HepG2 (cell line): ENCODE data around the gene ZNF207. TPM values are rescaled to one million over a fixed set of nuclear protein-coding genes. Genes with fewer than 3 reads are reported as not detected.

ENCODE experiments used
- ATAC-seq: fragments of 200-7000 bp; cut with Tn5 transposase; 3 replicates; pipeline ENCODE4 v1.9.1; 2020; ENCODE audit warnings: mild to moderate bottlenecking, moderate library complexity
- BruUV-seq: library from RNA; stranded (reverse); fragments of 400-500 nt; replicated peaks from 2 replicates; lab custom pipeline; 2021; lab: Mats Ljungman, UMichigan
- CTCF ChIA-PET: fragments of 300-600 bp; formaldehyde crosslinking; extraction: SDS; loops from one replicate; lab custom pipeline; 2021; ENCODE audit warnings: low total read pairs, inconsistent platforms, low intra/inter-chr PET ratio; lab: Yijun Ruan, JAX
- POLR2A ChIA-PET: fragments of 350-600 bp; sonication (Branson Sonifier 250); formaldehyde crosslinking; loops from one replicate; lab custom pipeline; 2020; ENCODE audit warnings: antibody characterized with exemption, inconsistent platforms; lab: Yijun Ruan, JAX
- DNase-seq: peaks from one replicate; pipeline ENCODE4 v3.0.0-alpha.2; 2015; ENCODE audit warnings: low spot score
- FAIRE-seq: peaks from 3 replicates; lab custom pipeline; 2011; peaks lifted over from hg19 to GRCh38; lab: Jason Lieb, UNC
- H2AFZ ChIP-seq: one replicate; pipeline ENCODE4 v1.6.1; 2011; ENCODE audit warnings: low read length, inconsistent platforms
- H3K27ac ChIP-seq: fragments of 300-600 bp; 3 replicates; pipeline ENCODE4 v1.8.0; 2011; ENCODE audit warnings: mixed run types, mild to moderate bottlenecking, mixed read lengths, low read length, inconsistent platforms; ENCODE audit not compliant: insufficient read depth; ENCODE audit errors: extremely low read length
- H3K27me3 ChIP-seq, 2 experiments: fragments of 200-600 bp in 1 of 2; 2 replicates in 1 of 2; 3 replicates in 1 of 2; pipeline versions ENCODE4 v1.6.0 to v1.8.0; 2011; ENCODE audit warnings: low read length in 2 of 2, mild to moderate bottlenecking in 2 of 2, moderate library complexity in 2 of 2, inconsistent platforms in 1 of 2; ENCODE audit not compliant: insufficient read depth in 2 of 2, control insufficient read depth in 1 of 2
- H3K36me3 ChIP-seq, 2 experiments: fragments of 200-600 bp in 1 of 2; replicated peaks in 1 of 2; 2 replicates in 1 of 2; 3 replicates in 1 of 2; pipeline versions ENCODE4 v1.5.1 to v1.8.0; 2011; ENCODE audit warnings: low read length in 2 of 2, inconsistent platforms in 1 of 2; ENCODE audit not compliant: insufficient read depth in 2 of 2, control insufficient read depth in 1 of 2
- H3K4me1 ChIP-seq: 2 replicates; pipeline ENCODE4 v1.5.1; 2012; ENCODE audit warnings: low read length, inconsistent platforms; ENCODE audit not compliant: insufficient read depth
- H3K4me2 ChIP-seq: 2 replicates; pipeline ENCODE4 v1.6.0; 2011; ENCODE audit warnings: low read depth, low read length, inconsistent platforms
- H3K4me3 ChIP-seq, 3 experiments: fragments of 200-600 bp in 1 of 3; sonication (generic), shearing (Covaris generic) in 1 of 3; replicated peaks in 1 of 3; 2 replicates each; pipeline ENCODE4 v1.5.1; 2011 to 2016; ENCODE audit warnings: low read length in 3 of 3, inconsistent platforms in 2 of 3, low read depth in 2 of 3, mild to moderate bottlenecking in 2 of 3, control low read depth in 1 of 3, mixed read lengths in 1 of 3; ENCODE audit not compliant: insufficient read depth in 1 of 3
- H3K79me2 ChIP-seq: one replicate; pipeline ENCODE4 v1.6.1; 2011; ENCODE audit warnings: low read length, inconsistent platforms; ENCODE audit not compliant: insufficient read depth
- H3K9ac ChIP-seq: 2 replicates; pipeline ENCODE4 v1.6.0; 2011; ENCODE audit warnings: mild to moderate bottlenecking, low read depth, low read length, inconsistent platforms; ENCODE audit not compliant: insufficient read depth
- H3K9me3 ChIP-seq: 2 replicates; pipeline ENCODE4 v1.5.1; 2012; ENCODE audit warnings: mild to moderate bottlenecking, low read length
- H4K20me1 ChIP-seq: 2 replicates; pipeline ENCODE4 v1.6.0; 2011; ENCODE audit warnings: inconsistent platforms, mild to moderate bottlenecking, low read length, moderate library complexity; ENCODE audit not compliant: insufficient read depth
- CREB1 ChIP-seq, 2 experiments: fragments of 450-650 bp in 1 of 2; IDR thresholded peaks; 2 replicates each; pipeline ENCODE4 v1.6.1; 2016 to 2017; ENCODE audit warnings: control low read depth in 1 of 2, mild to moderate bottlenecking in 1 of 2, missing compliant biosample characterization in 1 of 2, missing genetic modification characterization in 1 of 2
- DNMT3B ChIP-seq: conservative IDR thresholded peaks from 2 replicates; pipeline ENCODE4 v1.6.1; 2016; ENCODE audit warnings: missing biosample characterization, control low read depth
- RERE ChIP-seq: IDR thresholded peaks from 2 replicates; pipeline ENCODE4 v1.6.1; 2016; ENCODE audit warnings: low read depth, missing genetic modification reagents, missing compliant biosample characterization
- U2AF2 ChIP-seq: fragments of 200-400 bp; formaldehyde crosslinking; IDR thresholded peaks from 2 replicates; pipeline ENCODE4 v1.6.1; 2017; ENCODE audit warnings: low read depth, mild to moderate bottlenecking, low read length
- ZFY ChIP-seq: sonication (generic); formaldehyde crosslinking; IDR thresholded peaks from 2 replicates; pipeline ENCODE4 v1.4.0; 2020; ENCODE audit warnings: missing genetic modification reagents
- ZNF318 ChIP-seq: sonication (generic); formaldehyde crosslinking; IDR thresholded peaks from 2 replicates; pipeline ENCODE4 v1.4.0; 2020; ENCODE audit warnings: mild to moderate bottlenecking, missing genetic modification reagents
- ZNF451 ChIP-seq: sonication (generic); formaldehyde crosslinking; IDR thresholded peaks from 2 replicates; pipeline ENCODE4 v1.5.0; 2020; ENCODE audit warnings: mild to moderate bottlenecking, missing genetic modification reagents
- WGBS: methylation state at CpG from one replicate; pipeline ENCODE4 v1.1.6; 2017; ENCODE audit warnings: low lambda C conversion rate; 5-methylcytosine and 5-hydroxymethylcytosine counted together
- in situ Hi-C: cut with HindIII; loops from 2 replicates; pipeline ENCODE4 v1.10.0; 2017; ENCODE audit warnings: low pct_unique_long_range_greater_than_20kb; ENCODE audit not compliant: extremely low pct_ligation_motif_present
- intact Hi-C: fragments of 100-400 bp; cut with micrococcal nuclease; formaldehyde crosslinking; loops from one replicate; pipeline ENCODE4 v1.10.0; 2022; ENCODE audit not compliant: unreplicated experiment
- polyA plus RNA-seq, 8 experiments: library from polyadenylated mRNA; depleted of rRNA in 3 of 8; stranded (reverse) in 7 of 8; unstranded in 1 of 8; fragments of >200 nt; fragmentation: Illumina TruSeq in 4 of 8; extraction: Trizol in 4 of 8; gene quantifications; 2 replicates each; pipeline versions ENCODE4 v1.2.1 to v1.2.3, GENCODE V29; 2011 to 2016; ENCODE audit warnings: low read depth in 4 of 8, missing spikeins in 1 of 8, mixed read lengths in 1 of 8; ENCODE audit not compliant: insufficient read depth in 1 of 8
- total RNA-seq, 5 experiments: library from RNA; depleted of rRNA; stranded (reverse); fragments of >200 nt; fragmentation: Illumina TruSeq; extraction: Trizol; gene quantifications; 2 replicates each; pipeline ENCODE4 v1.2.3, GENCODE V29; 2016; ENCODE audit warnings: low read depth in 1 of 5
- TF ChIP-seq, protein P1 (sequence below): sonication (generic); formaldehyde crosslinking; IDR thresholded peaks from 2 replicates; pipeline ENCODE4 v1.4.0; 2020; ENCODE audit warnings: missing genetic modification reagents

The ZNF207 gene
- total and polyA plus RNA-seq, 2 of the 13 experiments (the other 11 are each of a cell fraction or from before 2014, with no cell fraction given) = 150 to 164 TPM

DNA sequence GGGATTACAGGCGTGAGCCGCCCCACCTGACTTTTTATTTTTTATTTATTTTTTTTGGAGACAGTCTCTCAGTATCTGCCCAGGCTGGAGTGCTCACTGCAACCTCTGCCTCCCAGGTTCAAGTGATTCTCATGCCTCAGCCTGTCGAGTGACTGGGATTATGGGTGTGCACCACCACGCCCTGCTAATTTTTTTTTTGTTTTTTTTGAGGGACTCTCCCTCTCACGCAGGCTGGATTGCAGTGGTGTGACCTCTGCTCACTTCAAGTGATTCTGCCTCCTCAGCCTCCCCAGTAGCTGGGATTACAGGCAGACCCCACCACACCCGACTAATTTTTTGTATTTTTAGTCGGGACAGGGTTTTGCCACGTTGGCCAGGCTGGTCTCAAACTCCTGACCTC lies 7.7 kb downstream of the ZNF207 start:
- H3K27ac ChIP-seq = no peak overlapping the region
- H3K27me3 ChIP-seq = no peaks in the 10 kb centered on the region
- H3K79me2 ChIP-seq = peaks cover 71% of the 10 kb centered on the region
- ATAC-seq = no peak
- H4K20me1 ChIP-seq = peaks cover 63% of the 10 kb centered on the region
- in situ Hi-C loops (no loop called here), intact Hi-C loops (no loop called here)
- POLR2A ChIA-PET = no interaction called here
- TF ChIP-seq RERE (CRISPR knock-in tag) (no peak), U2AF2 (no peak), ZFY (CRISPR knock-in tag) (no peak), ZNF451 (CRISPR knock-in tag) (no peak), ZNF318 (CRISPR knock-in tag) (no peak), CREB1 (IDR thresholded peaks at IDR 0.05) (no peak), CREB1 (CRISPR knock-in tag; IDR thresholded peaks at IDR 0.05) (no peak), DNMT3B (CRISPR knock-in tag) (no peak)
- TF ChIP-seq, protein P1, sequence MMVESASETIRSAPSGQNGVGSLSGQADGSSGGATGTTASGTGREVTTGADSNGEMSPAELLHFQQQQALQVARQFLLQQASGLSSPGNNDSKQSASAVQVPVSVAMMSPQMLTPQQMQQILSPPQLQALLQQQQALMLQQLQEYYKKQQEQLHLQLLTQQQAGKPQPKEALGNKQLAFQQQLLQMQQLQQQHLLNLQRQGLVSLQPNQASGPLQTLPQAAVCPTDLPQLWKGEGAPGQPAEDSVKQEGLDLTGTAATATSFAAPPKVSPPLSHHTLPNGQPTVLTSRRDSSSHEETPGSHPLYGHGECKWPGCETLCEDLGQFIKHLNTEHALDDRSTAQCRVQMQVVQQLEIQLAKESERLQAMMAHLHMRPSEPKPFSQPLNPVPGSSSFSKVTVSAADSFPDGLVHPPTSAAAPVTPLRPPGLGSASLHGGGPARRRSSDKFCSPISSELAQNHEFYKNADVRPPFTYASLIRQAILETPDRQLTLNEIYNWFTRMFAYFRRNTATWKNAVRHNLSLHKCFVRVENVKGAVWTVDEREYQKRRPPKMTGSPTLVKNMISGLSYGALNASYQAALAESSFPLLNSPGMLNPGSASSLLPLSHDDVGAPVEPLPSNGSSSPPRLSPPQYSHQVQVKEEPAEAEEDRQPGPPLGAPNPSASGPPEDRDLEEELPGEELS (CRISPR knock-in tag) = no peak
- no peak for FAIRE-seq
- WGBS = 97% methylated on average over 8 of the region's 8 CpGs
- H3K4me1 ChIP-seq = peaks cover 39% of the 10 kb centered on the region
- H3K36me3 ChIP-seq = peaks cover 22 to 79% of the 10 kb centered on the region in 2 experiments
- H3K9ac ChIP-seq = no peak overlapping the region
- CTCF ChIA-PET = no interaction called here
- no peak overlapping the region for H3K4me2 ChIP-seq
- no peak overlapping the region for H2AFZ ChIP-seq
- no peak for DNase-seq
- H3K9me3 ChIP-seq = no peaks in the 10 kb centered on the region
- no TSS peak for BruUV-seq
- no peak overlapping the region for H3K4me3 ChIP-seq
